ENCODE data around the gene MPV17. TPM values are rescaled to one million over a fixed set of nuclear protein-coding genes. Genes with fewer than 3 reads are reported as not detected.
A peak's percentile ranks its signal among the peaks of the same experiment; 100 is the strongest.

MPV17 gene
- total and polyA plus RNA-seq, 2 of the 13 experiments (the other 11 are each of a cell fraction or from before 2014, with no cell fraction given), result 48.9 to 129 TPM

DNA sequence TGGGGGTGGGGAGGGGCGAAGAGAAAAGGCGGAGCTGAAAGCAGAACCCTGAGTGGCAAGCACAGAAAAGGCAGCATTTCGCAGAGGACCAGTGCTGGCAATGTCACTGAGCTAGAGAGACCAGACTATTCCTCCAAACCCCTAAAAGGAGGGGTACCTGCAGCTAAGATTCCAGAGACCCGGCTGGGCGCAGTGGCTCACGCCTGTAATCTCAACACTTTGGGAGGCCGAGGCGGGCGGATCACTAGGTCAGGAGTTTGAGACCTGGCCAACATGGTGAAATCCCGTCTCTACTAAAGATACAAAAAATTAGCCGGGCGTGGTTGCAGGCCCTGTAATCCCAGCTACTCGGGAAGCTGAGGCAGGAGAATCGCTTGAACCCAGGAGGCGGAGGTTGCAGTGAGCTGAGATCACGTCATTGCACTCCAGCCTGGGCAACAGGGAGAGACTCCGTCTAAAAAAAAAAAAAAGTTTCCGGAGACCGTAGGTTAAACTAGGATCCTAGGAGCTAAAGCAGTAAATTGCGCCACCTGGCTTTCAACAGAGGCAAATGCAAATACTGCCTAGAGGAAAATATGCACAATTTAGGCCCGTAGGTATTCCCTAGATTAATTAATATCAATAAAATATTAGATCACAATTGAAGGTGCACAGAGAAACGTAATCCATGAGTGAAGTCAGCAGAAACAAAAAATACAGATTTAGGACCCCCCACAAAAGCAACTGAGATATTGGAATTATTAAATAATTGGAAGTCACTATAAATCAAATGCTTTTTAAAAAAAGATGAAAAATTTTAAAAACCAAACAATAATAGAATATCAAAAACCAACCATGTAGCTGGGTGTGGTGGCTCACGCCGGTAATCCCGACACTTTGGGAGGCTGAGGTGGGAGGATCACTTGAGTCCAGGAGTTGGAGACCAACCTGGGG is 19.5 kb downstream of the MPV17 start:
- H3K27me3 ChIP-seq (ENCODE audit: control insufficient read depth in 1 of 2, insufficient read depth in 2 of 2, low read length in 2 of 2), result peaks cover 0 to 5% of the 10 kb centered on the region in 2 experiments; a peak in 3 of 5 replicates
- peak overlapping the region; percentile 98 for H2AFZ ChIP-seq (ENCODE audit: low read length)
- intact Hi-C loops (cut with micrococcal nuclease; ENCODE audit: unreplicated experiment) (loop anchor here (1.0 kb wide), 4 partner anchors 18 to 53 kb away; no protein-coding TSS in a partner anchor), in situ Hi-C loops (cut with HindIII; ENCODE audit: extremely low pct_ligation_motif_present, low pct_unique_long_range_greater_than_20kb) (no loop called here)
- H3K4me3 ChIP-seq (replicated peaks in 1 of 3; ENCODE audit: insufficient read depth in 1 of 3, low read depth in 2 of 3, low read length in 3 of 3), result peak overlapping the region; percentile 49 to 77 (median 63)
- peak overlapping the region; percentile 67 for H3K9ac ChIP-seq (ENCODE audit: insufficient read depth, low read depth, low read length)
- no TSS peak for BruUV-seq (replicated peaks)
- DNase-seq (ENCODE audit: low spot score) (peak; percentile 86), FAIRE-seq (peak; percentile 84), ATAC-seq (peak; percentile 60)
- H3K79me2 ChIP-seq (ENCODE audit: insufficient read depth, low read length), result no peaks in the 10 kb centered on the region
- ChIA-PET POLR2A (interaction anchor here (0.9 to 3.1 kb wide), 20 partner anchors 9 to 252 kb away, joined by 3 to 22 read pairs (median 5); partner anchors contain the start of genes AGBL5, ATRAID, EIF2B4 and GTF3C2), CTCF (ENCODE audit: low intra/inter-chr PET ratio, low total read pairs) (interaction anchor here (0.8 to 2.6 kb wide), 11 partner anchors 10 to 457 kb away, joined by 3 to 38 read pairs (median 5); partner anchors contain the start of gene KHK)
- no peaks in the 10 kb centered on the region for H4K20me1 ChIP-seq (ENCODE audit: insufficient read depth, low read length)
- H3K9me3 ChIP-seq (ENCODE audit: low read length), result no peaks in the 10 kb centered on the region
- peaks cover 33% of the 10 kb centered on the region for H3K4me1 ChIP-seq (ENCODE audit: insufficient read depth, low read length)
- H3K36me3 ChIP-seq (replicated peaks in 1 of 2; ENCODE audit: control insufficient read depth in 1 of 2, insufficient read depth in 2 of 2, low read length in 2 of 2), result no peaks in the 10 kb centered on the region
- 2% methylated on average over 25 of the region's 25 CpGs for WGBS (ENCODE audit: low lambda C conversion rate)
- H3K27ac ChIP-seq (ENCODE audit: extremely low read length, insufficient read depth, low read length), result peak overlapping the region; percentile 42
- H3K4me2 ChIP-seq (ENCODE audit: low read depth, low read length), result peak overlapping the region; percentile 95
- TF ChIP-seq FOXJ3 (CRISPR knock-in tag; IDR thresholded peaks at IDR 0.05; ENCODE audit: borderline replicate concordance), result peak; percentile 46; the same call in 1 of the 2 replicates
- TF ChIP-seq IRF2 (CRISPR knock-in tag; IDR thresholded peaks at IDR 0.05), result no peak
- TF ChIP-seq, protein P1, sequence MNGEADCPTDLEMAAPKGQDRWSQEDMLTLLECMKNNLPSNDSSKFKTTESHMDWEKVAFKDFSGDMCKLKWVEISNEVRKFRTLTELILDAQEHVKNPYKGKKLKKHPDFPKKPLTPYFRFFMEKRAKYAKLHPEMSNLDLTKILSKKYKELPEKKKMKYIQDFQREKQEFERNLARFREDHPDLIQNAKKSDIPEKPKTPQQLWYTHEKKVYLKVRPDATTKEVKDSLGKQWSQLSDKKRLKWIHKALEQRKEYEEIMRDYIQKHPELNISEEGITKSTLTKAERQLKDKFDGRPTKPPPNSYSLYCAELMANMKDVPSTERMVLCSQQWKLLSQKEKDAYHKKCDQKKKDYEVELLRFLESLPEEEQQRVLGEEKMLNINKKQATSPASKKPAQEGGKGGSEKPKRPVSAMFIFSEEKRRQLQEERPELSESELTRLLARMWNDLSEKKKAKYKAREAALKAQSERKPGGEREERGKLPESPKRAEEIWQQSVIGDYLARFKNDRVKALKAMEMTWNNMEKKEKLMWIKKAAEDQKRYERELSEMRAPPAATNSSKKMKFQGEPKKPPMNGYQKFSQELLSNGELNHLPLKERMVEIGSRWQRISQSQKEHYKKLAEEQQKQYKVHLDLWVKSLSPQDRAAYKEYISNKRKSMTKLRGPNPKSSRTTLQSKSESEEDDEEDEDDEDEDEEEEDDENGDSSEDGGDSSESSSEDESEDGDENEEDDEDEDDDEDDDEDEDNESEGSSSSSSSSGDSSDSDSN (CRISPR knock-in tag; IDR thresholded peaks at IDR 0.05), result no peak
- no peak for TF ChIP-seq ZNF253 (CRISPR knock-in tag; IDR thresholded peaks at IDR 0.05; ENCODE audit: borderline replicate concordance)
- TF ChIP-seq NFKB2 (CRISPR knock-in tag; IDR thresholded peaks at IDR 0.05; ENCODE audit: borderline replicate concordance), result peak; percentile 59; the same call in 1 of the 2 replicates
- TF ChIP-seq, protein P2, sequence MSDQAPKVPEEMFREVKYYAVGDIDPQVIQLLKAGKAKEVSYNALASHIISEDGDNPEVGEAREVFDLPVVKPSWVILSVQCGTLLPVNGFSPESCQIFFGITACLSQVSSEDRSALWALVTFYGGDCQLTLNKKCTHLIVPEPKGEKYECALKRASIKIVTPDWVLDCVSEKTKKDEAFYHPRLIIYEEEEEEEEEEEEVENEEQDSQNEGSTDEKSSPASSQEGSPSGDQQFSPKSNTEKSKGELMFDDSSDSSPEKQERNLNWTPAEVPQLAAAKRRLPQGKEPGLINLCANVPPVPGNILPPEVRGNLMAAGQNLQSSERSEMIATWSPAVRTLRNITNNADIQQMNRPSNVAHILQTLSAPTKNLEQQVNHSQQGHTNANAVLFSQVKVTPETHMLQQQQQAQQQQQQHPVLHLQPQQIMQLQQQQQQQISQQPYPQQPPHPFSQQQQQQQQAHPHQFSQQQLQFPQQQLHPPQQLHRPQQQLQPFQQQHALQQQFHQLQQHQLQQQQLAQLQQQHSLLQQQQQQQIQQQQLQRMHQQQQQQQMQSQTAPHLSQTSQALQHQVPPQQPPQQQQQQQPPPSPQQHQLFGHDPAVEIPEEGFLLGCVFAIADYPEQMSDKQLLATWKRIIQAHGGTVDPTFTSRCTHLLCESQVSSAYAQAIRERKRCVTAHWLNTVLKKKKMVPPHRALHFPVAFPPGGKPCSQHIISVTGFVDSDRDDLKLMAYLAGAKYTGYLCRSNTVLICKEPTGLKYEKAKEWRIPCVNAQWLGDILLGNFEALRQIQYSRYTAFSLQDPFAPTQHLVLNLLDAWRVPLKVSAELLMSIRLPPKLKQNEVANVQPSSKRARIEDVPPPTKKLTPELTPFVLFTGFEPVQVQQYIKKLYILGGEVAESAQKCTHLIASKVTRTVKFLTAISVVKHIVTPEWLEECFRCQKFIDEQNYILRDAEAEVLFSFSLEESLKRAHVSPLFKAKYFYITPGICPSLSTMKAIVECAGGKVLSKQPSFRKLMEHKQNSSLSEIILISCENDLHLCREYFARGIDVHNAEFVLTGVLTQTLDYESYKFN (CRISPR knock-in tag; conservative IDR thresholded peaks at IDR 0.05), result peak; percentile 17; the same call in 1 of the 2 replicates
- TF ChIP-seq REXO4 (CRISPR knock-in tag; IDR thresholded peaks at IDR 0.05; ENCODE audit: borderline replicate concordance), result no peak
- TF ChIP-seq EP300 (IDR thresholded peaks at IDR 0.05; ENCODE audit: low read depth in 2 of 2, low read length in 2 of 2), result no peak
- TF ChIP-seq EP300 (CRISPR knock-in tag; IDR thresholded peaks at IDR 0.05; ENCODE audit: borderline replicate concordance), result no peak
- TF ChIP-seq, protein P3, sequence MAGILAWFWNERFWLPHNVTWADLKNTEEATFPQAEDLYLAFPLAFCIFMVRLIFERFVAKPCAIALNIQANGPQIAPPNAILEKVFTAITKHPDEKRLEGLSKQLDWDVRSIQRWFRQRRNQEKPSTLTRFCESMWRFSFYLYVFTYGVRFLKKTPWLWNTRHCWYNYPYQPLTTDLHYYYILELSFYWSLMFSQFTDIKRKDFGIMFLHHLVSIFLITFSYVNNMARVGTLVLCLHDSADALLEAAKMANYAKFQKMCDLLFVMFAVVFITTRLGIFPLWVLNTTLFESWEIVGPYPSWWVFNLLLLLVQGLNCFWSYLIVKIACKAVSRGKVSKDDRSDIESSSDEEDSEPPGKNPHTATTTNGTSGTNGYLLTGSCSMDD (CRISPR knock-in tag; IDR thresholded peaks at IDR 0.05), result no peak
- no peak for TF ChIP-seq MAF1 (CRISPR knock-in tag; IDR thresholded peaks at IDR 0.05; ENCODE audit: borderline replicate concordance)
- no peak for TF ChIP-seq ATAD3A (CRISPR knock-in tag; IDR thresholded peaks at IDR 0.05)
- no peak for TF ChIP-seq TCF7L2 (IDR thresholded peaks at IDR 0.05; ENCODE audit: low read depth, low read length)
- TF ChIP-seq ZNF543 (CRISPR knock-in tag; IDR thresholded peaks at IDR 0.05), result 0 out of 2 replicates have a peak, but pooled peaks have one; percentile 35
- TF ChIP-seq ISL2 (CRISPR knock-in tag; IDR thresholded peaks at IDR 0.05), result 0 out of 2 replicates have a peak, but pooled peaks have one; percentile 34
- 0 out of 2 replicates have a peak, but pooled peaks have one; percentile 57 for TF ChIP-seq ZKSCAN8 (CRISPR knock-in tag; IDR thresholded peaks at IDR 0.05; ENCODE audit: borderline replicate concordance)

Data from HepG2 (cell line).